ENCODE data around the gene DLG2.

- TF ChIP-seq CTCF (conservative IDR thresholded peaks at IDR 0.05; ENCODE audit: low read length) (no peak), EZH2phosphoT487 (IDR thresholded peaks at IDR 0.05; ENCODE audit: borderline replicate concordance, low read depth, low read length) (no peak)
Measured at GRCh38 chr11:84526250-84526649, 1100.9 kb downstream of the DLG2 start.
